CD8-positive, alpha-beta memory T cell (primary cell): ENCODE results near the gene MAGEA8. TPM values are rescaled to one million over a fixed set of nuclear protein-coding genes. Genes with fewer than 3 reads are reported as not detected.
"Not testable (repeated sequence)": the region's sequence is repeated elsewhere in the genome, so short reads cannot be mapped to it uniquely, and the experiment has no call there.

Experiments used
- CTCF ChIA-PET: fragments of 350-600 bp; sonication (Branson Sonifier 250); formaldehyde crosslinking; loops from one replicate; lab custom pipeline; 2021; ENCODE audit warnings: antibody characterized with exemption; lab: Charles Lee
- POLR2A ChIA-PET: fragments of 350-600 bp; sonication (Branson Sonifier 250); formaldehyde crosslinking; loops from one replicate; lab custom pipeline; 2021; ENCODE audit warnings: antibody characterized with exemption; lab: Charles Lee
- DNase-seq, 5 donors: peaks; one replicate each; pipeline versions ENCODE4 v3.0.0 to v3.0.0-alpha.2; 2020 to 2022; ENCODE audit warnings: mixed read lengths in 1 of 5
- H3K27ac ChIP-seq: one replicate; pipeline ENCODE4 v1.7.0; 2013; ENCODE audit warnings: low read depth, mild to moderate bottlenecking, low read length, moderate library complexity
- H3K27me3 ChIP-seq: 2 replicates; pipeline ENCODE4 v1.7.0; 2013; ENCODE audit warnings: low read length, mild to moderate bottlenecking; ENCODE audit not compliant: insufficient read depth, poor library complexity, severe bottlenecking
- H3K36me3 ChIP-seq: 2 replicates; pipeline ENCODE4 v1.7.0; 2013; ENCODE audit warnings: mild to moderate bottlenecking, low read length, moderate library complexity; ENCODE audit not compliant: insufficient read depth
- H3K4me1 ChIP-seq: 2 replicates; pipeline ENCODE4 v1.7.0; 2013; ENCODE audit warnings: mild to moderate bottlenecking, low read length, moderate library complexity; ENCODE audit not compliant: insufficient read depth
- H3K4me3 ChIP-seq: 2 replicates; pipeline ENCODE4 v1.7.0; 2013; ENCODE audit warnings: mild to moderate bottlenecking, low read length
- H3K9me3 ChIP-seq: 2 replicates; pipeline ENCODE4 v1.7.0; 2013; ENCODE audit warnings: mild to moderate bottlenecking, low read length
- H3K27ac Mint-ChIP-seq, 8 donors: one replicate each; pipeline ENCODE4 v1.8.0; 2020 to 2021; ENCODE audit warnings: mixed read lengths in 8 of 8, mild to moderate bottlenecking in 6 of 8, inconsistent platforms in 3 of 8, moderate library complexity in 3 of 8
- H3K27me3 Mint-ChIP-seq, 2 donors: one replicate each; pipeline ENCODE4 v1.8.0; 2020 to 2021; ENCODE audit warnings: mixed read lengths in 2 of 2, mild to moderate bottlenecking in 1 of 2, moderate library complexity in 1 of 2
- H3K36me3 Mint-ChIP-seq, 3 donors: one replicate each; pipeline ENCODE4 v1.8.0; 2020 to 2021; ENCODE audit warnings: mixed read lengths in 3 of 3, inconsistent platforms in 1 of 3, mild to moderate bottlenecking in 1 of 3
- H3K4me1 Mint-ChIP-seq, 3 donors: one replicate each; pipeline ENCODE4 v1.8.0; 2020 to 2021; ENCODE audit warnings: mixed read lengths in 3 of 3, inconsistent platforms in 1 of 3, mild to moderate bottlenecking in 1 of 3
- H3K4me3 Mint-ChIP-seq, 7 donors: one replicate each; pipeline ENCODE4 v1.8.0; 2020 to 2021; ENCODE audit warnings: mixed read lengths in 7 of 7, mild to moderate bottlenecking in 6 of 7, moderate library complexity in 4 of 7, inconsistent platforms in 2 of 7
- H3K9me3 Mint-ChIP-seq, 5 donors: one replicate each; pipeline ENCODE4 v1.8.0; 2020 to 2022; ENCODE audit warnings: mixed read lengths in 5 of 5, mild to moderate bottlenecking in 3 of 5, moderate library complexity in 2 of 5, inconsistent platforms in 1 of 5
- polyA plus RNA-seq: library from polyadenylated mRNA; unstranded; fragments of 300-500 nt; fragmentation: Illumina TruSeq; gene quantifications from one replicate; pipeline ENCODE4 v1.2.3, GENCODE V29; 2021
- total RNA-seq, 2 experiments: library from RNA; stranded (reverse); gene quantifications; one replicate each; pipeline ENCODE4 v1.2.3, GENCODE V29; 2021

The MAGEA8 gene
- total and polyA plus RNA-seq, 3 experiments from 2014 or later = not detected

GRCh38 chrX:149927245-149927963, 46.4 kb downstream of the MAGEA8 start:
- H3K4me3 ChIP-seq, H3K27me3 ChIP-seq, H3K4me3 Mint-ChIP-seq, H3K36me3 Mint-ChIP-seq, H3K36me3 ChIP-seq, H3K4me1 ChIP-seq, H3K9me3 Mint-ChIP-seq, H3K27ac Mint-ChIP-seq, H3K27ac ChIP-seq, CTCF ChIA-PET, H3K27me3 Mint-ChIP-seq, POLR2A ChIA-PET, H3K9me3 ChIP-seq, H3K4me1 Mint-ChIP-seq, DNase-seq: not testable (repeated sequence)

- POLR2A ChIA-PET, H3K27me3 Mint-ChIP-seq, H3K4me1 Mint-ChIP-seq: not testable (repeated sequence)
Measured at GRCh38 chrX:149927964-149928258, 46.9 kb downstream of the MAGEA8 start.

GRCh38 chrX:149928635-149929034, 47.7 kb downstream of the MAGEA8 start:
- H3K36me3 Mint-ChIP-seq, CTCF ChIA-PET, H3K4me3 Mint-ChIP-seq, H3K9me3 ChIP-seq, H3K27me3 Mint-ChIP-seq, H3K27me3 ChIP-seq, H3K4me3 ChIP-seq, H3K4me1 Mint-ChIP-seq, POLR2A ChIA-PET, DNase-seq, H3K9me3 Mint-ChIP-seq, H3K36me3 ChIP-seq, H3K4me1 ChIP-seq, H3K27ac ChIP-seq: not testable (repeated sequence)
- peak overlapping the region in 1 of 8 donors; percentile 54 for H3K27ac Mint-ChIP-seq

More at GRCh38 chrX:149927964-149928258, 46.9 kb downstream of the MAGEA8 start:
- H3K36me3 Mint-ChIP-seq, H3K27ac Mint-ChIP-seq, H3K27me3 ChIP-seq, H3K4me3 Mint-ChIP-seq, CTCF ChIA-PET, H3K4me1 ChIP-seq, H3K36me3 ChIP-seq, DNase-seq, H3K27ac ChIP-seq, H3K4me3 ChIP-seq, H3K9me3 ChIP-seq, H3K9me3 Mint-ChIP-seq: not testable (repeated sequence)

- H3K4me1 Mint-ChIP-seq, H3K9me3 Mint-ChIP-seq, H3K4me3 ChIP-seq, H3K4me1 ChIP-seq, H3K27ac ChIP-seq, H3K27me3 ChIP-seq, CTCF ChIA-PET, H3K27me3 Mint-ChIP-seq, H3K36me3 ChIP-seq, H3K9me3 ChIP-seq, DNase-seq, POLR2A ChIA-PET, H3K4me3 Mint-ChIP-seq: not testable (repeated sequence)
- H3K36me3 Mint-ChIP-seq = peaks cover 0 to 10% (median 0%) of the 10 kb centered on the region in 3 donors
- H3K27ac Mint-ChIP-seq = peak within 1 kb of the TSS in 1 of 8 donors; percentile 54
Measured at GRCh38 chrX:149929400-149929799, 48.4 kb downstream of the MAGEA8 start, which contains the start of gene HSFX4. TSS of gene HSFX4 (plus strand) at chrX:149929573. CDS start at chrX:149929645, 72 bp downstream.

- H3K4me1 Mint-ChIP-seq, H3K27me3 Mint-ChIP-seq, H3K4me1 ChIP-seq, H3K36me3 ChIP-seq, H3K9me3 Mint-ChIP-seq, H3K4me3 ChIP-seq, H3K27me3 ChIP-seq, H3K4me3 Mint-ChIP-seq, H3K9me3 ChIP-seq, POLR2A ChIA-PET, CTCF ChIA-PET, DNase-seq, H3K27ac Mint-ChIP-seq, H3K27ac ChIP-seq: not testable (repeated sequence)
- peaks cover 0 to 17% (median 0%) of the 10 kb centered on the region in 3 donors for H3K36me3 Mint-ChIP-seq
Measured at GRCh38 chrX:149931355-149931754, 50.4 kb downstream of the MAGEA8 start.

GRCh38 chrX:149932150-149932549, 51.2 kb downstream of the MAGEA8 start:
- CTCF ChIA-PET, H3K4me1 Mint-ChIP-seq, H3K27me3 Mint-ChIP-seq, H3K4me3 ChIP-seq, H3K27ac ChIP-seq, H3K36me3 ChIP-seq, H3K9me3 ChIP-seq, H3K27me3 ChIP-seq, POLR2A ChIA-PET, H3K4me3 Mint-ChIP-seq, DNase-seq, H3K27ac Mint-ChIP-seq, H3K4me1 ChIP-seq, H3K9me3 Mint-ChIP-seq: not testable (repeated sequence)
- H3K36me3 Mint-ChIP-seq = peaks cover 0 to 18% (median 0%) of the 10 kb centered on the region in 3 donors

- H3K9me3 Mint-ChIP-seq, CTCF ChIA-PET: not testable (repeated sequence)
Measured at GRCh38 chrX:149932970-149933369, 52.0 kb downstream of the MAGEA8 start.

GRCh38 chrX:149933547-149933946, 52.6 kb downstream of the MAGEA8 start:
- H3K4me3 ChIP-seq, H3K27ac Mint-ChIP-seq, H3K27me3 ChIP-seq, H3K27me3 Mint-ChIP-seq, H3K9me3 ChIP-seq, H3K36me3 ChIP-seq, H3K27ac ChIP-seq, H3K4me1 Mint-ChIP-seq, H3K4me1 ChIP-seq, DNase-seq, CTCF ChIA-PET, H3K9me3 Mint-ChIP-seq, POLR2A ChIA-PET, H3K4me3 Mint-ChIP-seq: not testable (repeated sequence)
- peaks cover 0 to 18% (median 0%) of the 10 kb centered on the region in 3 donors for H3K36me3 Mint-ChIP-seq

More at GRCh38 chrX:149932970-149933369, 52.0 kb downstream of the MAGEA8 start:
- H3K4me3 Mint-ChIP-seq, H3K9me3 ChIP-seq, H3K27me3 ChIP-seq, H3K4me1 ChIP-seq, H3K4me3 ChIP-seq, POLR2A ChIA-PET, DNase-seq, H3K27ac ChIP-seq, H3K27me3 Mint-ChIP-seq, H3K4me1 Mint-ChIP-seq, H3K36me3 ChIP-seq: not testable (repeated sequence)
- peaks cover 0 to 18% (median 0%) of the 10 kb centered on the region in 3 donors for H3K36me3 Mint-ChIP-seq
- peak overlapping the region in 1 of 8 donors; percentile 58 for H3K27ac Mint-ChIP-seq
